ENCODE data around the gene RSAD2.

Gene RSAD2

DNA sequence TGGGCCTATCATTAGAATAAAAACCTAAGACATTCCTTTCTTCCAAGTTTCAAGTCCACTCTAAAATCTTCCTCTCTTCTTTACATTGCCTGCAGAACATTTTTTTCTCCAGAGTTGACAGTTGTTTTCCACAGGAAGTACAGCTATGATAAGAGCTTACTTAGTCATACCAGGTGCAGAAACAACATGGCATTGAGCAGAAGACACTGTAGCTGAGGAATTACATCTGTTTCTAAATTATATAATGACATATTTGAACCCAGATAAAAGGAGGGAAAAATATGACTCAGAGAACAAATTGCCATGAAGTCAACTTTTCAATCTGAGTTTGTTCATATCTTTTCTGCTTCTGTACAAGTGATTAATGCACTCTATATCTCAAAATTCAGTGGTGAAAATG, 42.1 kb upstream of the RSAD2 start:
- H3K27me3 ChIP-seq (replicated peaks; ENCODE audit: insufficient read depth, low read length) = no peaks in the 10 kb centered on the region
- no peak for DNase-seq
- H3K79me2 ChIP-seq (ENCODE audit: low read length) = no peaks in the 10 kb centered on the region
- no peaks in the 10 kb centered on the region for H3K36me3 ChIP-seq (replicated peaks; ENCODE audit: insufficient read depth, low read length)
- H3K4me3 ChIP-seq (ENCODE audit: low read length) = no peak overlapping the region
- H3K9me2 ChIP-seq (replicated peaks; ENCODE audit: insufficient read depth, low read length) = no peaks in the 10 kb centered on the region
- no peak overlapping the region for H3K4me2 ChIP-seq (ENCODE audit: low read depth, low read length)
- no peaks in the 10 kb centered on the region for H3K4me1 ChIP-seq (ENCODE audit: low read length)
- H3K27ac ChIP-seq (ENCODE audit: low read length) = no peak overlapping the region
- no peak overlapping the region for H3K9ac ChIP-seq (ENCODE audit: low read length)
- H4K20me1 ChIP-seq (ENCODE audit: insufficient read depth, low read length) = no peaks in the 10 kb centered on the region
- no peaks in the 10 kb centered on the region for H3F3A ChIP-seq (ENCODE audit: insufficient read depth, low read length)
- H3K9me3 ChIP-seq (replicated peaks; ENCODE audit: insufficient read depth, low read length) = no peaks in the 10 kb centered on the region
- no peak for TF ChIP-seq EZH2 (optimal IDR thresholded peaks at IDR 0.05; ENCODE audit: low read depth, low read length)
- TF ChIP-seq, protein P1, sequence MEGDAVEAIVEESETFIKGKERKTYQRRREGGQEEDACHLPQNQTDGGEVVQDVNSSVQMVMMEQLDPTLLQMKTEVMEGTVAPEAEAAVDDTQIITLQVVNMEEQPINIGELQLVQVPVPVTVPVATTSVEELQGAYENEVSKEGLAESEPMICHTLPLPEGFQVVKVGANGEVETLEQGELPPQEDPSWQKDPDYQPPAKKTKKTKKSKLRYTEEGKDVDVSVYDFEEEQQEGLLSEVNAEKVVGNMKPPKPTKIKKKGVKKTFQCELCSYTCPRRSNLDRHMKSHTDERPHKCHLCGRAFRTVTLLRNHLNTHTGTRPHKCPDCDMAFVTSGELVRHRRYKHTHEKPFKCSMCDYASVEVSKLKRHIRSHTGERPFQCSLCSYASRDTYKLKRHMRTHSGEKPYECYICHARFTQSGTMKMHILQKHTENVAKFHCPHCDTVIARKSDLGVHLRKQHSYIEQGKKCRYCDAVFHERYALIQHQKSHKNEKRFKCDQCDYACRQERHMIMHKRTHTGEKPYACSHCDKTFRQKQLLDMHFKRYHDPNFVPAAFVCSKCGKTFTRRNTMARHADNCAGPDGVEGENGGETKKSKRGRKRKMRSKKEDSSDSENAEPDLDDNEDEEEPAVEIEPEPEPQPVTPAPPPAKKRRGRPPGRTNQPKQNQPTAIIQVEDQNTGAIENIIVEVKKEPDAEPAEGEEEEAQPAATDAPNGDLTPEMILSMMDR (IDR thresholded peaks at IDR 0.05; ENCODE audit: low read length) = no peak
- TF ChIP-seq EZH2phosphoT487 (IDR thresholded peaks at IDR 0.05; ENCODE audit: low read length) = no peak
- H2AFZ ChIP-seq (ENCODE audit: low read length) = no peak overlapping the region

DNA sequence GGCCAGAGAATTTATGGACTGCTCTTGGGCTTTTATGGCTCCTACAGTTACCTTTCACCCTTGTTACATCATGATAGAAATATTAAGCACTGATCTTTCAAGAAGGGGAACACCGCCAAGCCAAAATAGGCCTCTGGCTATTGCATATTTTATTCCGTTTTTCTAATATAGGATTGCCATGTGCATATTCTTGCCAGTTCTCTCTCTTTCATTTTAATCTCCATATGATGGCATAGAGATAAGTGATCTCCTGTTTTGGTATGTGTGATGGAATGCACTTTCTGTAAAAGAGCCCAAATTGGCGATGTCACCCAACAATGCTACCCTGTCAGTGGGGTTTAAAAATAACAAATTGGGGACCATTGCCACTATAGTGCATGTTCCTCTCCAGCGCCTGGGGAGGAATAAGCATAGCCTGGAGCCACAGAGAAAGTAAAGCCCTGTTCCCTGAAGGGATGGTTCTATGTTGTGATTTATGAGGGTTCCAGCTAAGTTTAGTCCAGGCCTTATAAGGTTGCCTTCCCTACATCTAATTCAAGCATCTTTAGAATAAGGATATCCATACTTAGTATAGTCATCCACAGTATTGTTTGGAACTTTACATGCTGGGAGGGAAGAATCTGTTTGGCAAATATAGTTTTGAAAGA, 38.8 kb upstream of the RSAD2 start:
- H3K4me2 ChIP-seq (ENCODE audit: low read depth, low read length) = no peak overlapping the region
- no peaks in the 10 kb centered on the region for H4K20me1 ChIP-seq (ENCODE audit: insufficient read depth, low read length)
- TF ChIP-seq EZH2 (optimal IDR thresholded peaks at IDR 0.05; ENCODE audit: low read depth, low read length) (no peak), EZH2phosphoT487 (IDR thresholded peaks at IDR 0.05; ENCODE audit: low read length) (no peak)
- TF ChIP-seq, protein P1 (IDR thresholded peaks at IDR 0.05; ENCODE audit: low read length) = no peak
- H3K4me1 ChIP-seq (ENCODE audit: low read length) = no peaks in the 10 kb centered on the region
- no peaks in the 10 kb centered on the region for H3K27me3 ChIP-seq (replicated peaks; ENCODE audit: insufficient read depth, low read length)
- no peak overlapping the region for H3K9ac ChIP-seq (ENCODE audit: low read length)
- no peaks in the 10 kb centered on the region for H3K9me2 ChIP-seq (replicated peaks; ENCODE audit: insufficient read depth, low read length)
- H2AFZ ChIP-seq (ENCODE audit: low read length) = no peak overlapping the region
- H3F3A ChIP-seq (ENCODE audit: insufficient read depth, low read length) = no peaks in the 10 kb centered on the region
- DNase-seq = no peak
- no peaks in the 10 kb centered on the region for H3K79me2 ChIP-seq (ENCODE audit: low read length)
- H3K4me3 ChIP-seq (ENCODE audit: low read length) = no peak overlapping the region
- no peaks in the 10 kb centered on the region for H3K36me3 ChIP-seq (replicated peaks; ENCODE audit: insufficient read depth, low read length)
- H3K27ac ChIP-seq (ENCODE audit: low read length) = no peak overlapping the region
- H3K9me3 ChIP-seq (replicated peaks; ENCODE audit: insufficient read depth, low read length) = no peaks in the 10 kb centered on the region

DNA sequence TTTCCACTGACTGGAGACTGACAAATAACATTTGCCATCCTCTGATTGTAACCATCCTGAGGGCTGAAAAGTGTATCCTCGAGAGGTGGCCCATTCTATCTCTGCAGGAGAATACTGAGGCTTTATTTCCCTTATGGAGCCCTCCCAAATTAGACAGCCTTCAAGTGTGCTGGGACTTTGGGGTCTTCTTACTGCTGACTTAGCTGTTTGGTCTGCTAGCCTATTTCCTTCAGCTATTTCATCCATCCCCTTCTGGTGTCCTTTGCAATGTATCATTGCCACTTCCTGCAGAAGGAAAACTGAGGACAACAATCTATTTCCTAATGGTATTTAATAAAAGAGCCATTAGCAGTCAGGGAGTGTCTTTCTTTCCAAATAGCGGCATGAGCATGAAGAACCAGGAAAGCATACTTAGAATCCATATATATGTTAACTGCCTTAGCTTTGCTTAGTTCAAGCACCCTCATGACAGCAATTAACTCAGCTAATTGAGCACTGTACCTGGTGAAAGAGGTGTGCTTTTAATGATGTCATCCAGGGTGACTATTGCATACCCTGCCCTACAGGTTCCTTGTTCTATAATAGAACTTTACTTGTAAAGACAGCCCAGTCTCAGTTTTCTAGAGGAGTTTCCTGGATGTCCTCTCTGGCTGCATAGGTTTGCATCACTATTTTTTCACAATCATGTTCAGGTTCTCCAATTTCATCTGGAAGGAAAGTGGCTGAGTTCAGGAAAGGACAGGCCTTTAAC, 35.9 kb upstream of the RSAD2 start:
- Histone ChIP-seq H3K27ac (ENCODE audit: low read length) (no peak overlapping the region), H3K9me3 (replicated peaks; ENCODE audit: insufficient read depth, low read length) (no peaks in the 10 kb centered on the region)

More for the DNA sequence above, 35.9 kb upstream of the RSAD2 start:
- Histone ChIP-seq H3K9ac (ENCODE audit: low read length) (no peak overlapping the region), H3K9me2 (replicated peaks; ENCODE audit: insufficient read depth, low read length) (no peaks in the 10 kb centered on the region), H3K4me3 (ENCODE audit: low read length) (no peak overlapping the region), H3K4me1 (ENCODE audit: low read length) (no peaks in the 10 kb centered on the region), H3K27me3 (replicated peaks; ENCODE audit: insufficient read depth, low read length) (no peaks in the 10 kb centered on the region), H3K4me2 (ENCODE audit: low read depth, low read length) (no peak overlapping the region), H3K36me3 (replicated peaks; ENCODE audit: insufficient read depth, low read length) (no peaks in the 10 kb centered on the region), H3F3A (ENCODE audit: insufficient read depth, low read length) (no peaks in the 10 kb centered on the region), H3K79me2 (ENCODE audit: low read length) (no peaks in the 10 kb centered on the region), H2AFZ (ENCODE audit: low read length) (no peak overlapping the region), H4K20me1 (ENCODE audit: insufficient read depth, low read length) (no peaks in the 10 kb centered on the region)
- no peak for DNase-seq
- TF ChIP-seq, protein P1 (IDR thresholded peaks at IDR 0.05; ENCODE audit: low read length) = no peak

Data from MM.1S (cell line).